HUES64 (cell line): ENCODE data around the gene RAB28.

ENCODE experiments used
- H3K27ac ChIP-seq: 2 replicates; pipeline ENCODE4 v1.7.0; 2013; ENCODE audit warnings: low read depth, low read length, inconsistent platforms
- H3K27me3 ChIP-seq: 2 replicates; pipeline ENCODE4 v1.6.1; 2013; ENCODE audit warnings: mild to moderate bottlenecking, low read length; ENCODE audit not compliant: insufficient read depth
- H3K36me3 ChIP-seq: 2 replicates; pipeline ENCODE4 v1.6.1; 2013; ENCODE audit warnings: mild to moderate bottlenecking, low read length; ENCODE audit not compliant: insufficient read depth
- H3K4me1 ChIP-seq: 2 replicates; pipeline ENCODE4 v1.6.1; 2013; ENCODE audit warnings: mild to moderate bottlenecking, low read length, moderate library complexity; ENCODE audit not compliant: insufficient read depth
- H3K4me3 ChIP-seq: 2 replicates; pipeline ENCODE4 v1.5.1; 2013; ENCODE audit warnings: mild to moderate bottlenecking, low read length, moderate library complexity
- H3K9ac ChIP-seq: 2 replicates; pipeline ENCODE4 v1.6.1; 2013; ENCODE audit warnings: mild to moderate bottlenecking, low read depth, low read length
- H3K9me3 ChIP-seq: 2 replicates; pipeline ENCODE4 v1.6.1; 2013; ENCODE audit warnings: low read depth, low read length; ENCODE audit not compliant: insufficient read depth
- WGBS: fragments of 150-250, 120-280 bp; methylation state at CpG from one replicate; pipeline ENCODE4 v1.1.7; 2013; ENCODE audit warnings: missing lambda C conversion rate; 5-methylcytosine and 5-hydroxymethylcytosine counted together

Gene RAB28

GRCh38 chr4:13367691-13368090, 116.4 kb downstream of the RAB28 start:
- Histone ChIP-seq H3K4me1 (no peaks in the 10 kb centered on the region), H3K9me3 (no peaks in the 10 kb centered on the region), H3K36me3 (no peaks in the 10 kb centered on the region), H3K27ac (no peak overlapping the region), H3K9ac (no peak overlapping the region), H3K4me3 (no peak overlapping the region), H3K27me3 (no peaks in the 10 kb centered on the region)
- 96% methylated on average over 2 of the region's 6 CpGs for WGBS

GRCh38 chr4:13367244-13367643, 116.9 kb downstream of the RAB28 start:
- Histone ChIP-seq H3K27me3 (no peaks in the 10 kb centered on the region), H3K27ac (no peak overlapping the region), H3K36me3 (no peaks in the 10 kb centered on the region), H3K4me3 (no peak overlapping the region), H3K9ac (no peak overlapping the region), H3K4me1 (no peaks in the 10 kb centered on the region), H3K9me3 (no peaks in the 10 kb centered on the region)

GRCh38 chr4:13365195-13365594, 118.9 kb downstream of the RAB28 start:
- Histone ChIP-seq H3K9ac (no peak overlapping the region), H3K27ac (no peak overlapping the region), H3K4me3 (no peak overlapping the region), H3K4me1 (no peaks in the 10 kb centered on the region), H3K36me3 (no peaks in the 10 kb centered on the region), H3K9me3 (no peaks in the 10 kb centered on the region), H3K27me3 (no peaks in the 10 kb centered on the region)
- 91% methylated on average over 3 of the region's 3 CpGs for WGBS

- Histone ChIP-seq H3K4me3 (no peak overlapping the region), H3K9me3 (no peaks in the 10 kb centered on the region), H3K36me3 (no peaks in the 10 kb centered on the region), H3K27me3 (no peaks in the 10 kb centered on the region), H3K9ac (no peak overlapping the region), H3K4me1 (no peaks in the 10 kb centered on the region), H3K27ac (no peak overlapping the region)
- WGBS = 95% methylated on average over 6 of the region's 6 CpGs
These were observed 119.5 kb downstream of the RAB28 start for GRCh38 chr4:13364653-13365052.

GRCh38 chr4:13364172-13364571, 120.0 kb downstream of the RAB28 start:
- Histone ChIP-seq H3K27me3 (no peaks in the 10 kb centered on the region), H3K27ac (no peak overlapping the region), H3K9ac (no peak overlapping the region), H3K36me3 (no peaks in the 10 kb centered on the region), H3K9me3 (no peaks in the 10 kb centered on the region), H3K4me3 (no peak overlapping the region), H3K4me1 (no peaks in the 10 kb centered on the region)
- WGBS = 94% methylated on average over 1 of the region's 1 CpG

GRCh38 chr4:13359809-13360208, 124.3 kb downstream of the RAB28 start:
- WGBS = 95% methylated on average over 1 of the region's 1 CpG
- Histone ChIP-seq H3K36me3 (no peaks in the 10 kb centered on the region), H3K9ac (no peak overlapping the region), H3K4me3 (no peak overlapping the region), H3K27me3 (no peaks in the 10 kb centered on the region), H3K4me1 (no peaks in the 10 kb centered on the region), H3K9me3 (no peaks in the 10 kb centered on the region), H3K27ac (no peak overlapping the region)

GRCh38 chr4:13355111-13355880, 128.8 kb downstream of the RAB28 start:
- H3K9ac ChIP-seq = no peak overlapping the region
- H3K9me3 ChIP-seq = no peaks in the 10 kb centered on the region
- H3K4me3 ChIP-seq = no peak overlapping the region
- H3K27me3 ChIP-seq = no peaks in the 10 kb centered on the region
- H3K27ac ChIP-seq = no peak overlapping the region
- WGBS = 93% methylated on average over 7 of the region's 7 CpGs
- no peaks in the 10 kb centered on the region for H3K4me1 ChIP-seq
- no peaks in the 10 kb centered on the region for H3K36me3 ChIP-seq

- Histone ChIP-seq H3K27me3 (no peaks in the 10 kb centered on the region), H3K9me3 (no peaks in the 10 kb centered on the region), H3K27ac (no peak overlapping the region), H3K9ac (no peak overlapping the region), H3K4me1 (no peaks in the 10 kb centered on the region), H3K4me3 (no peak overlapping the region), H3K36me3 (no peaks in the 10 kb centered on the region)
- 94% methylated on average over 3 of the region's 3 CpGs for WGBS
These were observed 135.0 kb downstream of the RAB28 start for GRCh38 chr4:13349096-13349495.

- H3K27ac ChIP-seq = no peak overlapping the region
- 99% methylated on average over 3 of the region's 3 CpGs for WGBS
These were observed 135.9 kb downstream of the RAB28 start for GRCh38 chr4:13348216-13348615.

GRCh38 chr4:13347517-13348125, 136.5 kb downstream of the RAB28 start:
- Histone ChIP-seq H3K27me3 (no peaks in the 10 kb centered on the region), H3K36me3 (no peaks in the 10 kb centered on the region), H3K4me3 (no peak overlapping the region), H3K4me1 (no peaks in the 10 kb centered on the region), H3K27ac (no peak overlapping the region), H3K9ac (no peak overlapping the region), H3K9me3 (no peaks in the 10 kb centered on the region)
- 93% methylated on average over 3 of the region's 4 CpGs for WGBS

More at GRCh38 chr4:13348216-13348615, 135.9 kb downstream of the RAB28 start:
- Histone ChIP-seq H3K27me3 (no peaks in the 10 kb centered on the region), H3K9me3 (no peaks in the 10 kb centered on the region), H3K4me1 (no peaks in the 10 kb centered on the region), H3K36me3 (no peaks in the 10 kb centered on the region), H3K4me3 (no peak overlapping the region), H3K9ac (no peak overlapping the region)

GRCh38 chr4:13344216-13344615, 139.9 kb downstream of the RAB28 start:
- H3K9ac ChIP-seq = no peak overlapping the region
- WGBS = 97% methylated on average over 2 of the region's 2 CpGs
- no peaks in the 10 kb centered on the region for H3K27me3 ChIP-seq
- no peak overlapping the region for H3K4me3 ChIP-seq
- H3K27ac ChIP-seq = no peak overlapping the region
- no peaks in the 10 kb centered on the region for H3K9me3 ChIP-seq
- peaks cover 6% of the 10 kb centered on the region for H3K4me1 ChIP-seq
- H3K36me3 ChIP-seq = no peaks in the 10 kb centered on the region
